Measurements from ENCODE around the gene ZMAT5. TPM values are rescaled to one million over a fixed set of nuclear protein-coding genes. Genes with fewer than 3 reads are reported as not detected.
A peak's percentile ranks its signal among the peaks of the same experiment; 100 is the strongest.

Gene ZMAT5
- total RNA-seq, 1 experiment from 2014 or later: 13.4 TPM

DNA sequence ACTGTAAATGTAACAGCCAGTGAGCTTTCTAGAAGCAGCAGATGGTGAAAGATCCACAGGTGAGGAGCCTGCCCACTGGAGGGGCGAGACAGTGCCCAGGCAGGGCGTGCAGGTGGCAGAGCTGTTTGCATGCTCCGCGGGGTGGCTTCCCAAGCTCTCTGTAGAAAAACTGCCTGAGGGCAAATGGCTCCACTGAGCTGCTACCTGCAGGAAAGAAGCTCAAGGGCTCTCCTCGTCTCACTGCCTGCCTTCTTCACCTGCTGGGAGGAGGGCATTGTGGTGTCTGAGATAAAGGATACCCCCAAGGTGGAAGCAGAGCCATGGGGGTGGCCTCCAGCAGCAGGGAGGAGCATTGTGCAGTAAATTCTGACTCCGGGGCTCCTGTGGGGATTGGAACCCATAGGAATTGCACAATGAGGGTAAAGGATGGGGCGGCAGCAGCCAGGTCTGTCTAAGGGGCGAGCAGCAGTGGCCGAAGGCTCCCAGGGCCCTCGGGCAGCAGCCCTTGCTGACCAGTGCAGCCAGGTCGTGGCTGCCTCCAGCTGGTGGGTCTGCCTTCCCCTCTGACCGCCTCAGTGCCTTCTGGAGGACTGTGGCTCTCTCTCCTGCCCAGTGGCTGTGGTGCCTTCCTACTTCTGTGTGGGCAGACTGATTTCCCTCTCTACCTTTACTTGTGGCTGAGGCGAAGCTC is 75.0 kb downstream of the ZMAT5 start:
- peak; percentile 20 for ATAC-seq
- Mint-ChIP-seq H3K27me3 (ENCODE audit: low read depth) (no peaks in the 10 kb centered on the region), H3K27ac (no peak overlapping the region), H3K9me3 (no peaks in the 10 kb centered on the region), H3K36me3 (no peaks in the 10 kb centered on the region), H3K4me1 (peaks cover 51% of the 10 kb centered on the region), H3K4me3 (no peak overlapping the region)
- POLR2A ChIA-PET: interaction anchor here (0.6 kb wide), 1 partner anchor 12 kb away, joined by 3 read pairs; no protein-coding TSS in a partner anchor
- CTCF ChIA-PET: interaction anchor here (0.5 to 7.8 kb wide), 10 partner anchors 12 to 397 kb away, joined by 3 to 105 read pairs (median 4); partner anchors contain the start of genes ASCC2 and CABP7
- TF ChIP-seq TP53 (CRISPR knock-in tag; IDR thresholded peaks at IDR 0.05) (no peak), TCF7 (CRISPR knock-in tag; IDR thresholded peaks at IDR 0.05; ENCODE audit: low read depth) (no peak), JAZF1 (CRISPR knock-in tag; IDR thresholded peaks at IDR 0.05) (no peak), ZNF423 (CRISPR knock-in tag; IDR thresholded peaks at IDR 0.05) (peak; percentile 96), EMX1 (CRISPR knock-in tag; IDR thresholded peaks at IDR 0.05) (no peak)
- TF ChIP-seq, protein P1, sequence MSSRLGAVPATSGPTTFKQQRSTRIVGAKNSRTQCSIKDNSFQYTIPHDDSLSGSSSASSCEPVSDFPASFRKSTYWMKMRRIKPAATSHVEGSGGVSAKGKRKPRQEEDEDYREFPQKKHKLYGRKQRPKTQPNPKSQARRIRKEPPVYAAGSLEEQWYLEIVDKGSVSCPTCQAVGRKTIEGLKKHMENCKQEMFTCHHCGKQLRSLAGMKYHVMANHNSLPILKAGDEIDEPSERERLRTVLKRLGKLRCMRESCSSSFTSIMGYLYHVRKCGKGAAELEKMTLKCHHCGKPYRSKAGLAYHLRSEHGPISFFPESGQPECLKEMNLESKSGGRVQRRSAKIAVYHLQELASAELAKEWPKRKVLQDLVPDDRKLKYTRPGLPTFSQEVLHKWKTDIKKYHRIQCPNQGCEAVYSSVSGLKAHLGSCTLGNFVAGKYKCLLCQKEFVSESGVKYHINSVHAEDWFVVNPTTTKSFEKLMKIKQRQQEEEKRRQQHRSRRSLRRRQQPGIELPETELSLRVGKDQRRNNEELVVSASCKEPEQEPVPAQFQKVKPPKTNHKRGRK (CRISPR knock-in tag; IDR thresholded peaks at IDR 0.05; ENCODE audit: borderline replicate concordance): no peak
- TF ChIP-seq, protein P2, sequence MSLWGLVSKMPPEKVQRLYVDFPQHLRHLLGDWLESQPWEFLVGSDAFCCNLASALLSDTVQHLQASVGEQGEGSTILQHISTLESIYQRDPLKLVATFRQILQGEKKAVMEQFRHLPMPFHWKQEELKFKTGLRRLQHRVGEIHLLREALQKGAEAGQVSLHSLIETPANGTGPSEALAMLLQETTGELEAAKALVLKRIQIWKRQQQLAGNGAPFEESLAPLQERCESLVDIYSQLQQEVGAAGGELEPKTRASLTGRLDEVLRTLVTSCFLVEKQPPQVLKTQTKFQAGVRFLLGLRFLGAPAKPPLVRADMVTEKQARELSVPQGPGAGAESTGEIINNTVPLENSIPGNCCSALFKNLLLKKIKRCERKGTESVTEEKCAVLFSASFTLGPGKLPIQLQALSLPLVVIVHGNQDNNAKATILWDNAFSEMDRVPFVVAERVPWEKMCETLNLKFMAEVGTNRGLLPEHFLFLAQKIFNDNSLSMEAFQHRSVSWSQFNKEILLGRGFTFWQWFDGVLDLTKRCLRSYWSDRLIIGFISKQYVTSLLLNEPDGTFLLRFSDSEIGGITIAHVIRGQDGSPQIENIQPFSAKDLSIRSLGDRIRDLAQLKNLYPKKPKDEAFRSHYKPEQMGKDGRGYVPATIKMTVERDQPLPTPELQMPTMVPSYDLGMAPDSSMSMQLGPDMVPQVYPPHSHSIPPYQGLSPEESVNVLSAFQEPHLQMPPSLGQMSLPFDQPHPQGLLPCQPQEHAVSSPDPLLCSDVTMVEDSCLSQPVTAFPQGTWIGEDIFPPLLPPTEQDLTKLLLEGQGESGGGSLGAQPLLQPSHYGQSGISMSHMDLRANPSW (CRISPR knock-in tag; conservative IDR thresholded peaks at IDR 0.05; ENCODE audit: low read depth): no peak
- DNase-seq (ENCODE audit: low spot score): peak; percentile 43

DNA sequence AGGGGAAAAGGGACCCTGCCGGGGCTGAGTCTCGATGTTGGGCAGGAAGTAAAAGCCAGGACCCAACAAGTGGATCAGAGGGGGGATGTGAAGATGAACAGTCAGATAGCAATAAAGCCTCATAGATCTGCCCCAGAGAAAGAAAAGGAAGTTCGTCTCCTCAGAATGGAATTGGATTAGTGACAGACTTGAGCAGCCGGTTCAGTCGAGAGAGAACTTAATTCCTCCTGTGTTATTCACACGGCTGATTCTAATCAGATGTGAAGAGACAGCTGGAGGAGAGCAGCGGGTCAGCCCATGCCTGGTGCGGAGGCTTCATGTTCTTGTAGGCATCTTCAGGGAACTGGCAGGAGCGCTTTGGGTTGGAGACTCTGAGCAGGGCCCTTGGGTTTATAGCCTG is 76.3 kb downstream of the ZMAT5 start:
- H3K27me3 Mint-ChIP-seq (ENCODE audit: low read depth): no peaks in the 10 kb centered on the region
- no peaks in the 10 kb centered on the region for H3K9me3 Mint-ChIP-seq
- DNase-seq (ENCODE audit: low spot score) (no peak), ATAC-seq (no peak)
- no peak overlapping the region for H3K4me3 Mint-ChIP-seq
- TF ChIP-seq IRF2 (CRISPR knock-in tag; IDR thresholded peaks at IDR 0.05; ENCODE audit: borderline replicate concordance, low read depth) (no peak), NFATC4 (CRISPR knock-in tag; IDR thresholded peaks at IDR 0.05) (no peak), FOXK1 (CRISPR knock-in tag; IDR thresholded peaks at IDR 0.05) (no peak), ZBTB43 (CRISPR knock-in tag; IDR thresholded peaks at IDR 0.05) (no peak), RELA (CRISPR knock-in tag; IDR thresholded peaks at IDR 0.05; ENCODE audit: borderline replicate concordance) (no peak), TP53 (CRISPR knock-in tag; IDR thresholded peaks at IDR 0.05) (no peak), FOXP1 (CRISPR knock-in tag; IDR thresholded peaks at IDR 0.05; ENCODE audit: borderline replicate concordance) (no peak), SMAD3 (CRISPR knock-in tag; IDR thresholded peaks at IDR 0.05; ENCODE audit: borderline replicate concordance) (no peak)
- TF ChIP-seq, protein P3, sequence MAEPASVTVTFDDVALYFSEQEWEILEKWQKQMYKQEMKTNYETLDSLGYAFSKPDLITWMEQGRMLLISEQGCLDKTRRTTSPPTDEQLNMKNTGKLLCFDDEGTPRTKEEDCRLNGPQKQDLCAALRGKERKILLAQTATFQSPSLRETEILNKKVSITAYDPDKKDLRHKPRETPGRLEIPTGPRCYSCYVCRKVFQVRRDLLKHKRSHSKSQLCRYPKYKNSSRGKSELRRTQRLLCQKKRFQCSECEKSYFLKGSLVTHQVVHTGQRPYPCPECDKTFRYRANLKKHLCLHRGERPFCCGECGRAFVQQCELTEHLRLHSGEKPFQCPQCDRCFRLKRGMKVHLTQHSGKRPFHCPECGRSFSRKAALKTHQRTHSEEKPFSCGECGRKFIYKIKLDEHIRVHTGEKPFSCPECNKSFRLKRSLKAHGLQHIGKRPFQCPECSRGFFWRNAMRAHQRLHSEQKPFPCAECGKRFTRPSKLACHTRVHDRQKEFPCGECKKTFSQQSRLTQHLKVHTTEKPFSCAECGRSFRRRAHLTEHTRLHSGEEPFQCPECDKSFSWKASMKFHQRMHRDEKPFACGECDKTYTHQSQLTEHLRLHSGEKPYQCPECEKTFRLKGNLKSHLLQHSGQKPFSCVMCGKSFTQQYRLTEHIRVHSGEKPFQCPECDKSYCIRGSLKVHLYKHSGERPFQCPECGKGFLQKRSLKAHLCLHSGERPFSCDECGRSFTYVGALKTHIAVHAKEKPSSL (CRISPR knock-in tag; conservative IDR thresholded peaks at IDR 0.05): no peak
- TF ChIP-seq, protein P4, sequence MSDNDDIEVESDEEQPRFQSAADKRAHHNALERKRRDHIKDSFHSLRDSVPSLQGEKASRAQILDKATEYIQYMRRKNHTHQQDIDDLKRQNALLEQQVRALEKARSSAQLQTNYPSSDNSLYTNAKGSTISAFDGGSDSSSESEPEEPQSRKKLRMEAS (CRISPR knock-in tag; IDR thresholded peaks at IDR 0.05): no peak
- TF ChIP-seq, protein P5, sequence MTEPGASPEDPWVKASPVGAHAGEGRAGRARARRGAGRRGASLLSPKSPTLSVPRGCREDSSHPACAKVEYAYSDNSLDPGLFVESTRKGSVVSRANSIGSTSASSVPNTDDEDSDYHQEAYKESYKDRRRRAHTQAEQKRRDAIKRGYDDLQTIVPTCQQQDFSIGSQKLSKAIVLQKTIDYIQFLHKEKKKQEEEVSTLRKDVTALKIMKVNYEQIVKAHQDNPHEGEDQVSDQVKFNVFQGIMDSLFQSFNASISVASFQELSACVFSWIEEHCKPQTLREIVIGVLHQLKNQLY (CRISPR knock-in tag; IDR thresholded peaks at IDR 0.05): no peak
- H3K36me3 Mint-ChIP-seq: 0 out of 2 replicates have a peak, but pooled peaks cover 3% of the 10 kb centered on the region
- peak overlapping the region; percentile 66; the same call in 1 of the 2 replicates for H3K27ac Mint-ChIP-seq
- ChIA-PET POLR2A (no interaction called here), CTCF (interaction anchor here (0.5 to 7.8 kb wide), 44 partner anchors 9 to 398 kb away, joined by 3 to 105 read pairs (median 5); partner anchors contain the start of genes CABP7, UQCR10 and ZMAT5)
- H3K4me1 Mint-ChIP-seq: peaks cover 51% of the 10 kb centered on the region

All from WTC11 (cell line).